GM12892 (cell line): ENCODE data around the gene RPTOR.

Source experiments
- POLR2A ChIP-seq: IDR thresholded peaks from 2 replicates; pipeline ENCODE4 v1.6.1; 2011; ENCODE audit warnings: low read depth, low read length, control low read depth
- POLR2AphosphoS5 ChIP-seq: IDR thresholded peaks from 2 replicates; pipeline ENCODE4 v1.6.1; 2011; ENCODE audit warnings: low read depth, low read length, control low read depth
- TAF1 ChIP-seq: IDR thresholded peaks from 2 replicates; pipeline ENCODE4 v1.6.1; 2011; ENCODE audit warnings: low read depth, mild to moderate bottlenecking, control low read depth, low read length, borderline replicate concordance

- no peak for TF ChIP-seq POLR2A
- no peak for TF ChIP-seq TAF1
- TF ChIP-seq POLR2AphosphoS5, result no peak
Observed at GRCh38 chr17:80856863-80857755, 312.5 kb downstream of the RPTOR start.
